GM20000 (cell line): ENCODE results near the gene UBE2G1.
"Not testable (repeated sequence)": the region's sequence is repeated elsewhere in the genome, so short reads cannot be mapped to it uniquely, and the experiment has no call there.

Experiments
- DNase-seq: peaks from one replicate; pipeline ENCODE4 v3.0.0; 2012; ENCODE audit warnings: low spot score
- TF ChIP-seq, protein P1 (sequence below): IDR thresholded peaks from 2 replicates; pipeline ENCODE4 v1.5.1; 2012; ENCODE audit warnings: mild to moderate bottlenecking, control low read depth; ENCODE audit errors: extremely low read depth, missing control alignments

UBE2G1 gene

GRCh38 chr17:4358154-4358553 lies 8.3 kb downstream of the UBE2G1 start:
- TF ChIP-seq, protein P1, sequence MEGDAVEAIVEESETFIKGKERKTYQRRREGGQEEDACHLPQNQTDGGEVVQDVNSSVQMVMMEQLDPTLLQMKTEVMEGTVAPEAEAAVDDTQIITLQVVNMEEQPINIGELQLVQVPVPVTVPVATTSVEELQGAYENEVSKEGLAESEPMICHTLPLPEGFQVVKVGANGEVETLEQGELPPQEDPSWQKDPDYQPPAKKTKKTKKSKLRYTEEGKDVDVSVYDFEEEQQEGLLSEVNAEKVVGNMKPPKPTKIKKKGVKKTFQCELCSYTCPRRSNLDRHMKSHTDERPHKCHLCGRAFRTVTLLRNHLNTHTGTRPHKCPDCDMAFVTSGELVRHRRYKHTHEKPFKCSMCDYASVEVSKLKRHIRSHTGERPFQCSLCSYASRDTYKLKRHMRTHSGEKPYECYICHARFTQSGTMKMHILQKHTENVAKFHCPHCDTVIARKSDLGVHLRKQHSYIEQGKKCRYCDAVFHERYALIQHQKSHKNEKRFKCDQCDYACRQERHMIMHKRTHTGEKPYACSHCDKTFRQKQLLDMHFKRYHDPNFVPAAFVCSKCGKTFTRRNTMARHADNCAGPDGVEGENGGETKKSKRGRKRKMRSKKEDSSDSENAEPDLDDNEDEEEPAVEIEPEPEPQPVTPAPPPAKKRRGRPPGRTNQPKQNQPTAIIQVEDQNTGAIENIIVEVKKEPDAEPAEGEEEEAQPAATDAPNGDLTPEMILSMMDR = no peak
- DNase-seq = no peak

GRCh38 chr17:4357671-4358070 lies 8.8 kb downstream of the UBE2G1 start:
- DNase-seq = no peak
- TF ChIP-seq, protein P1 = no peak

DNA sequence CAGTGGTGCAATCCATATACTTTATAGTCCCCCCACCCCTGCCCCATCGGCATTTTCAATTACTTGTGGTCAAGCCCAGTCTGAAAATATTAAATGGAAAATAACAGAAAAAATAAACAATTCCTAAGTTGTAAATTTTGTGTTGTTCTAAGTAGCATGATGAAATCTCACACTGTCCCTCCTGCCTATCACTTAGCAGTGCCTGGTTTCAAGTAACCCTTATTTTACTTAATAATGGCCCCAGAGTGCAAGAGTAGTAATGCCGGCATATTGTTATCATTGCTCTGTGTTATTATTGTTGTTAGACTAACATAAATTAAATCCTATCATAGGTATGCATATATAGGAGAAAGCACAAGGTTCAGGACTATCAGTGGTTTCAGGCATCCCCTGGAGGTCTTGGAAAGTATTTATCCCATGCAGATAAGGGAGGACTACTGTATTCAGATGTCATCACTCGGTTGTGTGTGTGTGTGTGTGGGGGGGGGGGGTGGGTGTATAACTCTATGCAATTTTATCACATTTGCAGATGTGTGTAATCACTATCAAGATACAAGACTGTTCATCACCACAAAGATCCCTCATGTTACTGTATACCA lies 9.3 kb downstream of the UBE2G1 start:
- TF ChIP-seq, protein P1 = no peak
- DNase-seq = no peak

- no peak for DNase-seq
- TF ChIP-seq, protein P1 = no peak
These were observed 11.5 kb downstream of the UBE2G1 start for GRCh38 chr17:4354862-4355514.

- TF ChIP-seq, protein P1 = no peak
- DNase-seq = no peak
These were observed 12.3 kb downstream of the UBE2G1 start for GRCh38 chr17:4354206-4354605.

- not testable (repeated sequence) for DNase-seq
These were observed 16.3 kb downstream of the UBE2G1 start for GRCh38 chr17:4350214-4350613.

- DNase-seq = no peak
- TF ChIP-seq, protein P1 = no peak
These were observed 20.8 kb downstream of the UBE2G1 start for GRCh38 chr17:4345581-4346252.

DNA sequence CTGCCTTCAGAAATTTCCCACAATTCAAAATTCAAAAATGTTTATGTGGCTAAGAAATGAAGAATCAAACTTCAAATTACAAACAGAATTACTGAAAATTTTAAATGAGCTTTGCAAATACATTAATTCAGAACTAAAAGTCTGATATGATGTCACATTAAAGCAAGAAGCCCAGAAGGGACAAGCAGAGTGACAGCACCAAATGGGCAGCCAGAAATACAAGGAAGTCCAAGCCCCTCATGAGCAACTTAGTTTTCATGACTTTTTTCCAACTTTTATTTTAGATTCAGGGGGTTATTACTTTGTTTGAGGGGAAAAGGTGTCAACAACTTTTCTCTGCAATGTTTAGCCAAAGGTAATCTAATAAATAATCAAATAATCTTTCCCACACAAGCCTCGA lies 21.5 kb downstream of the UBE2G1 start:
- DNase-seq = no peak
- TF ChIP-seq, protein P1 = no peak
